IMR-90 (cell line): ENCODE results near the gene BMX. TPM values are rescaled to one million over a fixed set of nuclear protein-coding genes. Genes with fewer than 3 reads are reported as not detected.

ENCODE experiments used
- ATAC-seq: fragments of 200-7000 bp; cut with Tn5 transposase; 2 replicates; pipeline ENCODE4 v1.9.1; 2020; ENCODE audit warnings: low read depth, mild to moderate bottlenecking, moderate library complexity
- BruUV-seq: library from RNA; stranded (reverse); fragments of 400-500 nt; replicated peaks from 2 replicates; lab custom pipeline; 2021; lab: Mats Ljungman, UMichigan
- CTCF ChIA-PET: fragments of 300-600 bp; formaldehyde crosslinking; extraction: SDS; loops from one replicate; lab custom pipeline; 2021; ENCODE audit warnings: antibody characterized with exemption; lab: Yijun Ruan, JAX
- POLR2A ChIA-PET: fragments of 300-600 bp; sonication (Branson Sonifier 250); formaldehyde crosslinking; loops from one replicate; lab custom pipeline; 2022; ENCODE audit warnings: antibody characterized with exemption; ENCODE audit not compliant: unreplicated experiment; lab: Charles Lee
- DNase-seq: peaks from one replicate; pipeline ENCODE4 v3.0.0; 2013
- H2AFZ ChIP-seq: replicated peaks from 2 replicates; pipeline ENCODE3; 2013; ENCODE audit warnings: low read length, mild to moderate bottlenecking; ENCODE audit not compliant: poor library complexity
- H2AK5ac ChIP-seq: 2 replicates; pipeline ENCODE4 v1.6.1; 2013; ENCODE audit warnings: low read depth, low read length, inconsistent platforms
- H2AK9ac ChIP-seq: replicated peaks from 2 replicates; pipeline ENCODE3; 2013; ENCODE audit warnings: mild to moderate bottlenecking, low read depth, low read length, moderate library complexity; ENCODE audit not compliant: poor library complexity
- H2BK120ac ChIP-seq: 2 replicates; pipeline ENCODE4 v1.6.1; 2013; ENCODE audit warnings: low read depth, low read length, inconsistent platforms
- H2BK15ac ChIP-seq: 3 replicates; pipeline ENCODE4 v1.6.1; 2013; ENCODE audit warnings: low read depth, low read length, inconsistent platforms
- H2BK20ac ChIP-seq: 2 replicates; pipeline ENCODE4 v1.6.1; 2013; ENCODE audit warnings: low read depth, mild to moderate bottlenecking, inconsistent platforms, low read length, moderate library complexity
- H2BK5ac ChIP-seq: 2 replicates; pipeline ENCODE4 v1.6.1; 2013; ENCODE audit warnings: mild to moderate bottlenecking, low read depth, low read length, inconsistent platforms; ENCODE audit not compliant: poor library complexity, severe bottlenecking
- H3K14ac ChIP-seq: replicated peaks from 2 replicates; pipeline ENCODE4 v1.6.1; 2013; ENCODE audit warnings: low read depth, low read length, inconsistent platforms
- H3K18ac ChIP-seq: 2 replicates; pipeline ENCODE4 v1.6.1; 2013; ENCODE audit warnings: low read depth, low read length, control low read depth
- H3K23ac ChIP-seq: 2 replicates; pipeline ENCODE4 v1.6.1; 2013; ENCODE audit warnings: low read depth, low read length, inconsistent platforms
- H3K27ac ChIP-seq: 2 replicates; pipeline ENCODE4 v1.5.1; 2013; ENCODE audit warnings: mild to moderate bottlenecking, control low read depth, low read length; ENCODE audit not compliant: insufficient read depth
- H3K27me3 ChIP-seq: 2 replicates; pipeline ENCODE4 v1.6.1; 2013; ENCODE audit warnings: low read length; ENCODE audit not compliant: control insufficient read depth, insufficient read depth
- H3K36me3 ChIP-seq: 2 replicates; pipeline ENCODE4 v1.6.1; 2013; ENCODE audit warnings: low read length, mixed read lengths; ENCODE audit not compliant: control insufficient read depth, insufficient read depth
- H3K4ac ChIP-seq: 2 replicates; pipeline ENCODE4 v1.6.1; 2013; ENCODE audit warnings: low read depth, low read length, inconsistent platforms
- H3K4me1 ChIP-seq: 2 replicates; pipeline ENCODE4 v1.6.1; 2013; ENCODE audit warnings: low read length, mixed read lengths; ENCODE audit not compliant: control insufficient read depth, insufficient read depth
- H3K4me2 ChIP-seq: 2 replicates; pipeline ENCODE4 v1.6.1; 2013; ENCODE audit warnings: low read depth, mild to moderate bottlenecking, control low read depth, low read length, moderate library complexity
- H3K4me3 ChIP-seq: 2 replicates; pipeline ENCODE4 v1.5.1; 2013; ENCODE audit warnings: low read depth, mild to moderate bottlenecking, control low read depth, low read length, moderate library complexity; ENCODE audit not compliant: insufficient read depth
- H3K56ac ChIP-seq: 2 replicates; pipeline ENCODE4 v1.6.1; 2013; ENCODE audit warnings: low read length, inconsistent platforms; ENCODE audit not compliant: insufficient read depth; ENCODE audit errors: extremely low read depth
- H3K79me1 ChIP-seq, 2 experiments: 2 replicates each; pipeline ENCODE4 v1.6.1; 2013; ENCODE audit warnings: low read length in 2 of 2, inconsistent platforms in 1 of 2, low read depth in 1 of 2
- H3K9ac ChIP-seq: 2 replicates; pipeline ENCODE4 v1.6.1; 2013; ENCODE audit warnings: low read depth, low read length, control low read depth
- H3K9me1 ChIP-seq: 2 replicates; pipeline ENCODE4 v1.6.1; 2013; ENCODE audit warnings: low read length, inconsistent platforms; ENCODE audit not compliant: insufficient read depth
- H3K9me3 ChIP-seq: 2 replicates; pipeline ENCODE4 v1.6.1; 2013; ENCODE audit warnings: low read length; ENCODE audit not compliant: control insufficient read depth, insufficient read depth
- H4K20me1 ChIP-seq: 2 replicates; pipeline ENCODE4 v1.6.1; 2013; ENCODE audit warnings: low read length, inconsistent platforms; ENCODE audit not compliant: insufficient read depth
- H4K5ac ChIP-seq: 2 replicates; pipeline ENCODE4 v1.6.1; 2013; ENCODE audit warnings: mild to moderate bottlenecking, low read depth, low read length, control low read depth
- H4K8ac ChIP-seq, 2 experiments: 2 replicates each; pipeline ENCODE4 v1.6.1; 2013; ENCODE audit warnings: low read depth in 2 of 2, low read length in 2 of 2, control low read depth in 1 of 2, inconsistent platforms in 1 of 2
- H4K91ac ChIP-seq: 2 replicates; pipeline ENCODE4 v1.6.1; 2013; ENCODE audit warnings: low read depth, low read length, inconsistent platforms; ENCODE audit not compliant: insufficient read depth
- CEBPB ChIP-seq: IDR thresholded peaks from 2 replicates; pipeline ENCODE4 v1.6.1; 2012; ENCODE audit warnings: low read depth, low read length, improper control_type of control experiment
- FOS ChIP-seq: fragments of 150-350 bp; IDR thresholded peaks from 2 replicates; pipeline ENCODE4 v1.6.1; 2016; ENCODE audit warnings: low read depth, low read length
- RAD21 ChIP-seq: IDR thresholded peaks from 2 replicates; pipeline ENCODE4 v1.6.1; 2012; ENCODE audit warnings: low read length, improper control_type of control experiment
- WGBS, 2 experiments: methylation state at CpG; one replicate each; pipeline versions ENCODE4 v1.1.5 to v1.1.7; 2013; ENCODE audit warnings: missing lambda C conversion rate in 2 of 2; ENCODE audit not compliant: insufficient read length in 1 of 2; ENCODE audit errors: extremely low coverage in 2 of 2; 5-methylcytosine and 5-hydroxymethylcytosine counted together
- dilution Hi-C: fragments of 300-500 bp; cut with HindIII; formaldehyde crosslinking; loops from one replicate; pipeline ENCODE4 v1.14.3; 2018; ENCODE audit warnings: low sequenced_read_pairs; ENCODE audit not compliant: unreplicated experiment
- in situ Hi-C: fragments of 300-500 bp; cut with MboI; formaldehyde crosslinking; loops from 3 replicates; pipeline ENCODE4 v1.14.3; 2019; ENCODE audit warnings: low sequenced_read_pairs, inconsistent platforms, mixed read lengths
- intact Hi-C: fragments of 100-400 bp; cut with micrococcal nuclease; formaldehyde crosslinking; loops from 2 replicates; pipeline ENCODE4 v1.10.0; 2022
- polyA plus RNA-seq, 3 experiments: library from polyadenylated mRNA; depleted of rRNA; stranded (reverse); fragments of >200 nt; gene quantifications; 2 replicates each; pipeline ENCODE4 v1.2.3, GENCODE V29; 2012; ENCODE audit warnings: low replicate concordance in 1 of 3
- total RNA-seq: library from RNA; depleted of rRNA; stranded (reverse); fragments of >200 nt; gene quantifications from 2 replicates; pipeline ENCODE4 v1.2.3, GENCODE V29; 2012

Gene BMX
- total and polyA plus RNA-seq, 2 of the 4 experiments (the other 2 are of a cell fraction), result not detected

DNA sequence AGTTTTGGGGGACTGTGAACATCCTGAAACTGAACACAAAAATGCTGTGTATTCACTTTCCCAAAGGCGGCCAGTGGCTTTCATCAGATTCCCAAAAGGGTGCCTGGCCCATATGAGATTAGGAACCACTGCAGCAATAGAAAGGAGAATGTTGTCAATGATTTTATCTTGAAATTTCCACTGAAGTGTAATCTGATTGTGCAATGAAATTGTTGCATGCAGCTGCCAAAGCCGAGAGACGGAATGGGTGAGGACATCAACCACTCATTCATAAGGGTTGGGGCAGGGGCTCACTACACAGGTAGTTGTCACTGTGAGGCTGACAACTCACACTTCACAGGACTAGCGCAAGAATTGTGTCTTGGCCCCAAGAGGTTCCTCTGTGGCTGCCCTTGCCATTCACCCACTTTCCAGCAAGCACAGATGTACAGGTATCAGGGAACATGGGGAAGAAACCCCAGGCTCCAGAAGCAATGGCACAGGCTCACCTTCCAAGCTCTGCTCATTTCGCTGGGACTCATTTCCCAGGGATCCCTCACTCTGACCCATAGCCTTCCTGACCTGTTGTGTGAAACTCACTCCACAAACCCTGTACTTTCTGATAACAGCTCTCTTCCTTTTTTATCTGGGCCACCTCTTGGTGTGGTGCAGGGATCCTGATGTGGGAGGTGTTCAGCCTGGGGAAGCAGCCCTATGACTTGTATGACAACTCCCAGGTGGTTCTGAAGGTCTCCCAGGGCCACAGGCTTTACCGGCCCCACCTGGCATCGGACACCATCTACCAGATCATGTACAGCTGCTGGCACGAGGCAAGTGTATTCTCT lies 48.8 kb downstream of the BMX start:
- Histone ChIP-seq H2AK9ac (no peak overlapping the region), H2BK120ac (no peak overlapping the region), H4K20me1 (no peaks in the 10 kb centered on the region), H4K5ac (no peak overlapping the region), H3K4me3 (no peak overlapping the region), H2BK20ac (no peak overlapping the region), H3K27me3 (peaks cover 13% of the 10 kb centered on the region), H2AK5ac (no peak overlapping the region), H3K79me1 (no peaks in the 10 kb centered on the region), H3K9me3 (no peaks in the 10 kb centered on the region), H3K18ac (no peak overlapping the region), H3K4me1 (no peaks in the 10 kb centered on the region), H2AFZ (no peak overlapping the region), H3K14ac (no peak overlapping the region), H3K27ac (no peak overlapping the region), H4K91ac (no peak overlapping the region), H3K36me3 (no peaks in the 10 kb centered on the region), H4K8ac (no peak overlapping the region), H2BK15ac (no peak overlapping the region), H3K9me1 (no peaks in the 10 kb centered on the region), H3K9ac (no peak overlapping the region), H3K23ac (no peak overlapping the region), H3K4me2 (no peak overlapping the region), H3K56ac (no peak overlapping the region), H2BK5ac (no peak overlapping the region), H3K4ac (no peak overlapping the region)
- BruUV-seq, result no TSS peak
- TF ChIP-seq RAD21 (no peak), FOS (no peak), CEBPB (0 out of 2 replicates have a peak, but pooled peaks have one; percentile 20)
- POLR2A ChIA-PET, result no interaction called here
- dilution Hi-C loops (no loop called here), in situ Hi-C loops (no loop called here), intact Hi-C loops (no loop called here)
- CTCF ChIA-PET, result no interaction called here
- 43% methylated on average over 4 of the region's 8 CpGs; no CpG with 5 or more reads in 1 of the 2 experiments for WGBS, 2 experiments
- ATAC-seq (no peak), DNase-seq (no peak)
